ENCODE results near the gene VPS11. TPM values are rescaled to one million over a fixed set of nuclear protein-coding genes. Genes with fewer than 3 reads are reported as not detected.
A peak's percentile ranks its signal among the peaks of the same experiment; 100 is the strongest.

VPS11 gene
- total RNA-seq, 3 donors from 2014 or later, result 24.1 to 31.5 (median 30.0) TPM

GRCh38 chr11:119110439-119110838, 42.8 kb downstream of the VPS11 start:
- Mint-ChIP-seq H3K27me3 (ENCODE audit: low read depth) (no peaks in the 10 kb centered on the region), H3K36me3 (ENCODE audit: insufficient read depth) (peaks cover 16% of the 10 kb centered on the region), H3K9me3 (no peaks in the 10 kb centered on the region), H3K4me3 (no peak overlapping the region), H3K4me1 (ENCODE audit: low read depth) (peaks cover 48% of the 10 kb centered on the region)
- ATAC-seq, result no peak
- no peak for DNase-seq

GRCh38 chr11:119111361-119111925, 43.8 kb downstream of the VPS11 start:
- peaks cover 51% of the 10 kb centered on the region for H3K4me1 Mint-ChIP-seq (ENCODE audit: low read depth)
- H3K9me3 Mint-ChIP-seq, result no peaks in the 10 kb centered on the region
- DNase-seq (no peak), ATAC-seq (no peak)
- no peaks in the 10 kb centered on the region for H3K27me3 Mint-ChIP-seq (ENCODE audit: low read depth)
- peaks cover 22% of the 10 kb centered on the region for H3K36me3 Mint-ChIP-seq (ENCODE audit: insufficient read depth)
- no peak overlapping the region for H3K4me3 Mint-ChIP-seq

- ATAC-seq (no peak), DNase-seq (no peak)
- Mint-ChIP-seq H3K27me3 (ENCODE audit: low read depth) (no peaks in the 10 kb centered on the region), H3K4me3 (no peak overlapping the region), H3K9me3 (no peaks in the 10 kb centered on the region), H3K36me3 (ENCODE audit: insufficient read depth) (peaks cover 27% of the 10 kb centered on the region), H3K4me1 (ENCODE audit: low read depth) (peaks cover 49% of the 10 kb centered on the region)
Observed at GRCh38 chr11:119112314-119113020, 44.8 kb downstream of the VPS11 start.

GRCh38 chr11:119113716-119114115, 46.1 kb downstream of the VPS11 start:
- no peaks in the 10 kb centered on the region for H3K9me3 Mint-ChIP-seq
- ATAC-seq (no peak), DNase-seq (no peak)
- peaks cover 43% of the 10 kb centered on the region for H3K4me1 Mint-ChIP-seq (ENCODE audit: low read depth)
- peaks cover 27% of the 10 kb centered on the region for H3K36me3 Mint-ChIP-seq (ENCODE audit: insufficient read depth)
- no peak overlapping the region for H3K4me3 Mint-ChIP-seq
- no peaks in the 10 kb centered on the region for H3K27me3 Mint-ChIP-seq (ENCODE audit: low read depth)

GRCh38 chr11:119114351-119114750, 46.7 kb downstream of the VPS11 start:
- Mint-ChIP-seq H3K27me3 (ENCODE audit: low read depth) (no peaks in the 10 kb centered on the region), H3K36me3 (ENCODE audit: insufficient read depth) (peaks cover 27% of the 10 kb centered on the region), H3K9me3 (no peaks in the 10 kb centered on the region), H3K4me1 (ENCODE audit: low read depth) (peaks cover 37% of the 10 kb centered on the region), H3K4me3 (no peak overlapping the region)
- ATAC-seq (no peak), DNase-seq (no peak)

- Mint-ChIP-seq H3K4me3 (peak overlapping the region; percentile 59), H3K9me3 (no peaks in the 10 kb centered on the region), H3K36me3 (ENCODE audit: insufficient read depth) (peaks cover 22% of the 10 kb centered on the region), H3K27me3 (ENCODE audit: low read depth) (no peaks in the 10 kb centered on the region), H3K4me1 (ENCODE audit: low read depth) (peaks cover 35% of the 10 kb centered on the region)
- DNase-seq (no peak), ATAC-seq (peak; percentile 62 to 71)
Observed at GRCh38 chr11:119115484-119116234, 48.0 kb downstream of the VPS11 start.

- peaks cover 19% of the 10 kb centered on the region for H3K36me3 Mint-ChIP-seq (ENCODE audit: insufficient read depth)
- H3K4me1 Mint-ChIP-seq (ENCODE audit: low read depth), result peaks cover 40% of the 10 kb centered on the region
- ATAC-seq (no peak), DNase-seq (no peak)
- H3K4me3 Mint-ChIP-seq, result no peak overlapping the region
- H3K27me3 Mint-ChIP-seq (ENCODE audit: low read depth), result no peaks in the 10 kb centered on the region
- no peaks in the 10 kb centered on the region for H3K9me3 Mint-ChIP-seq
Observed at GRCh38 chr11:119116235-119116594, 48.6 kb downstream of the VPS11 start.

- ATAC-seq, result no peak
- no peak overlapping the region for H3K4me3 Mint-ChIP-seq
- peaks cover 19% of the 10 kb centered on the region for H3K36me3 Mint-ChIP-seq (ENCODE audit: insufficient read depth)
- no peaks in the 10 kb centered on the region for H3K9me3 Mint-ChIP-seq
- H3K27me3 Mint-ChIP-seq (ENCODE audit: low read depth), result no peaks in the 10 kb centered on the region
- H3K4me1 Mint-ChIP-seq (ENCODE audit: low read depth), result peaks cover 40% of the 10 kb centered on the region
- DNase-seq, result no peak
Observed at GRCh38 chr11:119116601-119117000, 49.0 kb downstream of the VPS11 start.

- H3K36me3 Mint-ChIP-seq (ENCODE audit: insufficient read depth), result peaks cover 19% of the 10 kb centered on the region
- no peaks in the 10 kb centered on the region for H3K9me3 Mint-ChIP-seq
- no peaks in the 10 kb centered on the region for H3K27me3 Mint-ChIP-seq (ENCODE audit: low read depth)
- H3K4me3 Mint-ChIP-seq, result no peak overlapping the region
- peaks cover 44% of the 10 kb centered on the region for H3K4me1 Mint-ChIP-seq (ENCODE audit: low read depth)
- ATAC-seq (no peak), DNase-seq (no peak)
Observed at GRCh38 chr11:119117004-119117706, 49.5 kb downstream of the VPS11 start.

GRCh38 chr11:119118227-119118626, 50.6 kb downstream of the VPS11 start:
- DNase-seq (no peak), ATAC-seq (no peak)
- Mint-ChIP-seq H3K9me3 (no peaks in the 10 kb centered on the region), H3K4me1 (ENCODE audit: low read depth) (peaks cover 52% of the 10 kb centered on the region), H3K4me3 (no peak overlapping the region), H3K27me3 (ENCODE audit: low read depth) (no peaks in the 10 kb centered on the region), H3K36me3 (ENCODE audit: insufficient read depth) (peaks cover 19% of the 10 kb centered on the region)

- ATAC-seq, result no peak
- no peaks in the 10 kb centered on the region for H3K27me3 Mint-ChIP-seq (ENCODE audit: low read depth)
- H3K4me3 Mint-ChIP-seq, result no peak overlapping the region
- DNase-seq, result no peak
- no peaks in the 10 kb centered on the region for H3K9me3 Mint-ChIP-seq
- H3K4me1 Mint-ChIP-seq (ENCODE audit: low read depth), result peaks cover 49% of the 10 kb centered on the region
- peaks cover 18% of the 10 kb centered on the region for H3K36me3 Mint-ChIP-seq (ENCODE audit: insufficient read depth)
Observed at GRCh38 chr11:119118946-119119345, 51.3 kb downstream of the VPS11 start.

- Mint-ChIP-seq H3K4me3 (peak overlapping the region; percentile 100), H3K9me3 (no peaks in the 10 kb centered on the region), H3K36me3 (ENCODE audit: insufficient read depth) (peaks cover 16% of the 10 kb centered on the region), H3K4me1 (ENCODE audit: low read depth) (peaks cover 39% of the 10 kb centered on the region), H3K27me3 (ENCODE audit: low read depth) (no peaks in the 10 kb centered on the region)
- ATAC-seq (no peak), DNase-seq (no peak)
Observed at GRCh38 chr11:119120639-119121007, 53.0 kb downstream of the VPS11 start.

- ATAC-seq (peak; percentile 96), DNase-seq (peak; percentile 100)
- peak within 1 kb of the TSS; percentile 100 for H3K4me3 Mint-ChIP-seq
- H3K36me3 Mint-ChIP-seq (ENCODE audit: insufficient read depth), result peaks cover 12% of the 10 kb centered on the region
- H3K27me3 Mint-ChIP-seq (ENCODE audit: low read depth), result no peaks in the 10 kb centered on the region
- no peaks in the 10 kb centered on the region for H3K9me3 Mint-ChIP-seq
- peaks cover 34% of the 10 kb centered on the region for H3K4me1 Mint-ChIP-seq (ENCODE audit: low read depth)
Observed at GRCh38 chr11:119121008-119121810, 53.6 kb downstream of the VPS11 start, which contains the start of gene HINFP. HINFP (plus strand) TSS chr11:119121580; CDS start chr11:119126945, 5,365 bp downstream.

- peak in 1 of 2 donors; percentile 5 for ATAC-seq
- Mint-ChIP-seq H3K4me1 (ENCODE audit: low read depth) (peaks cover 35% of the 10 kb centered on the region), H3K36me3 (ENCODE audit: insufficient read depth) (peaks cover 9% of the 10 kb centered on the region), H3K9me3 (no peaks in the 10 kb centered on the region), H3K4me3 (peak overlapping the region; percentile 100), H3K27me3 (ENCODE audit: low read depth) (no peaks in the 10 kb centered on the region)
- no peak for DNase-seq
Observed at GRCh38 chr11:119121811-119122124, 54.1 kb downstream of the VPS11 start.

Measured in activated T-cell treated with anti-CD3 and anti-CD28 coated beads, Interleukin-2, amount 50 U/mL, for 4 hours (primary cell).